Activated CD4-positive, alpha-beta T cell treated with anti-CD3 and anti-CD28 coated beads for 24 hours (primary cell): ENCODE data around the gene PRDX5.

Source experiments
- DNase-seq, 2 donors: peaks; one replicate each; pipeline ENCODE4 v3.0.0-alpha.2; 2020; ENCODE audit warnings: low read depth in 2 of 2

Gene PRDX5

GRCh38 chr11:64347193-64347867 lies 29.4 kb downstream of the PRDX5 start:
- DNase-seq, result no peak

DNA sequence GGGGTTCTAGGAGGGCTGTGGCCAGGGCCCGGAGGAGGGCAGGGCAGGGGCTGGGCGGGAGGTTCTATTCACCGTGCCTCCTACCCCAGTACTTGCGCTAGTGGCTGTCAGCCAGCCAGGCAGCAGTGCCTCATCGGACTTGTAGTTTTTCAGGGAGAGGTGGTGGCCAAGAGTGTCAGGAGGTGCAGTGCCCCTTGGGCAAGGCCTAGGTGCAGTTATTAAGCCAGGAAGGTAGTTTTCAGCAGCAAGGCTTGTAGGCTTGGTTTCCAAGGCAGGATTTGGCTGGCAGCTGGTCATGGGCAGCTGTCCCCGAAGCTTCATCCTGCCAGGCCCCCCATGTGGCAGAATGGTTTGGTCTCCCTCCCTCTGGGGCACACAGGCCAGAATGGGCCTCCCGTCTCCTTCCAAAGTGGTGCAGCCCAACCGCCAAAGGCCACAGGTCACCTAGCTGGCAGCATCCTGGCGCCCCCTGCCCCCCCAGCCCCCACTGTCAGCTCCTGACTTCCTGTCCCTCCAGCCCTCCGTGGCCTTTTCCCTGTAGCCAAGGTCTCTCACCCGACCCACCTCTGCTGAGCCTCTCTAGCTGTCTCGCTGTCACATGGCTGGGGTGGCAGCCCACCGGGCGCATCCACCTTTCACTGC lies 30.6 kb downstream of the PRDX5 start:
- DNase-seq, result no peak

GRCh38 chr11:64349025-64349387 lies 31.1 kb downstream of the PRDX5 start:
- DNase-seq, result no peak

- DNase-seq, result no peak
Observed at GRCh38 chr11:64349404-64349803, 31.5 kb downstream of the PRDX5 start.

- no peak for DNase-seq
Observed at GRCh38 chr11:64351136-64351631, 33.3 kb downstream of the PRDX5 start.

DNA sequence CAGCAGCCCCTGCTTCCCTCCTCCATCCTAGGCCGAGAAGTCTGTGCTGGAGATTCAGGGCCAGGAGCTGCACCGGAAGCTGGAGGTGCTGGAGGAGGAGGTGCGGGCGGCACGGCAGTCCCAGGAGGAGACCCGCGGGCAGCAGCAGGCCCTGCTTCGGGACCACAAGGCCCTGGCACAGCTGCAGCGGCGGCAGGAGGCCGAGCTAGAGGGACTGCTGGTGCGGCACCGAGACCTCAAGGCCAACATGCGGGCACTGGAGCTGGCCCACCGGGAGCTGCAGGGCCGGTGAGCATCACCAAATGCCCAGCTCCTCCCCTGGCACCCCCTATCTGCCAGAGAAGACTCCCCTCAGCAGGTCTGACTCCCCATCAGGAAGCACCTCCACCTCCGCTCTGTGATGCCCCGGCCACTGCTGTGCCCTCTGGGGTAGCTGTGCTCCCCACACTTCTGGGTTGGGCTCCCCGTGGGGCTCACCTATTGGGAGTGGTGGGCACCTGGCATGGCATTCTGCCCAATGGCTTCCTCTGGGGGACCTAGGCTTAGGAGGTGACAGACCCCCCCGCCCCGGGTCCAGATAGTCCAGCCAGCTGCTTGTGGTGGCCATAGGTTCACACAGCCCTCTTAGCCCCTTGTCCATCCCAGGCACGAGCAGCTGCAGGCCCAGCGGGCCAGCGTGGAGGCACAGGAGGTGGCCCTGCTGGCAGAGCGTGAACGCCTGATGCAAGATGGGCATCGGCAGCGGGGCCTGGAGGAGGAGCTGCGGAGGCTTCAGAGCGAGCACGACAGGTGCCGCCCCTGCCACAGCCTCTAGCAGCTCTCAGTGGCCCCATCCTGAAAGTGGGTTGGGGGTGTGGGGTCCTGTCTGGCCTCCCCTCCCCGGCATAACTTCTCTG lies 34.4 kb downstream of the PRDX5 start:
- no peak for DNase-seq

- no peak for DNase-seq
Observed at GRCh38 chr11:64352995-64353714, 35.2 kb downstream of the PRDX5 start.

DNA sequence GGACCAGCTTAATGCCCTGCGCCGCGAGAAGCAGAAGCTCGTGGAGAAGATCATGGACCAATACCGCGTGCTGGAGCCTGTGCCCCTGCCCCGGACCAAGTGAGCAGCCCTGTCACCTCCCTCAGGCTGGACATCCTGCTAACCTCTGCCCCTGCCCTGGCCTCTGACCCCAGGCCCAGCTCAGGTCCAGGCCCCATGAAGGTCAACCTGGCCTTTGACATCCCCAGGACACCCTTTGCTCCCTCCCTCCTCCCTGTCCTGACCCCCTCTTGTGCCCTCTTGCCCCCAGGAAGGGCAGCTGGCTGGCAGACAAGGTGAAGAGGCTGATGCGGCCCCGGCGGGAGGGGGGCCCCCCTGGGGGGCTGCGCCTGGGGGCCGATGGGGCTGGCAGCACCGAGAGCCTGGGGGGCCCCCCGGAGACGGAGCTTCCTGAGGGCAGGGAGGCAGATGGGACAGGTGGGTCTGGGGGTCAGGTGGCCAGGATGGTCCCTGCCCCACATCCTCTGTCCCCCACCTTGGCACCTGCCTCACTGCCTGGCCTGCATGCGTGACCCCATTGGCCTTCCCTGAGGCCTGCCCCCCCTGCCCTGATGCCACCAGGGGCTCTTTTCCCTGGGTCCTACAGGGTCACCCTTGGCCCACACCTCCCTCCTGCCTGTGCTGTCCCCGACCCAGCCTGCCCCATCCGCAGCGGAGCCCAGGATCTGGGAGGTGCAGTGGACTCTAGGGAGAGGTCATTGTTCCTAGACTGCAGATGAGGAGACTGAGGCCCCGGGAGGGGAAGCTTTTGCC lies 36.0 kb downstream of the PRDX5 start:
- DNase-seq, result no peak

- DNase-seq, result no peak
Observed at GRCh38 chr11:64355078-64355940, 37.4 kb downstream of the PRDX5 start.

- DNase-seq, result no peak
Observed at GRCh38 chr11:64356498-64357411, 38.8 kb downstream of the PRDX5 start.

DNA sequence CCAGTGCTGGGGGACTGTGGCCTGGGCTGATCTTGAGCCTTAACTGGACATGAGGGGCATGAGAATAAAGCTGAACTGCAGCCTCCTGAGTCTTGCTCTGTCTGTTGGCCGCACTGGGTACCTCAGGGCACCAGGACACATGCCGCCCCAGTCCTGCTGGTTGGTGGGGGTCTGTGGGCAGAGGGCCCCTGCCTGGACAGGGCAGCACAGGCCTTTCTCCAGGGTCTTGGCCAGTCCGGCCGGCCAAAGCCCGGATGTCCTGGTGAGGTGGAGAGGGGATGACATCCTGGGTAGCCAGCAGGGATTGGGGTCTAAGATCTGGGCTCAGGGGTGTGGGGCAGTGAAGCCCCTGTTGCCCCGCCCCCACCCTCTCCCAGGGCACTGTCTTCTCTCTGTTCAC lies 39.5 kb downstream of the PRDX5 start:
- no peak for DNase-seq

GRCh38 chr11:64357904-64358535 lies 40.1 kb downstream of the PRDX5 start:
- no peak for DNase-seq

DNA sequence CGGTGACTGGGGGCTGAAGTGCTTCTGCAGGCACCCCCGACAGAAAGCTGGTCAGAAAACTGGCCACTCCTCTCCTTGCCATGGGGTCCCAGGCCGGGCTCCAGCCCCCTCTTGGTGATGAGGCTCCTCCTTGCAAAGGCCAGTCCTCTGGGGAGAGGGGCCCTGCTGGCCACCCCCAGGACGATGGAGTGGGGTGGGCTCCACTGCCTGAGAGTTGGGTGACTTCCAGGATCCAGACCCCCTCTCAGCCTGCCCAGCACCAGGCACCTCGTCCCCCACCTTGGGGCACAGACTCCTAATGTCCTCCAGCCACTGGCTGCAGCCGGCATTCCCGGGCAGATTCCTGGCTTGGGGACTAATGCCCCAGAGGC lies 40.6 kb downstream of the PRDX5 start:
- DNase-seq, result no peak

DNA sequence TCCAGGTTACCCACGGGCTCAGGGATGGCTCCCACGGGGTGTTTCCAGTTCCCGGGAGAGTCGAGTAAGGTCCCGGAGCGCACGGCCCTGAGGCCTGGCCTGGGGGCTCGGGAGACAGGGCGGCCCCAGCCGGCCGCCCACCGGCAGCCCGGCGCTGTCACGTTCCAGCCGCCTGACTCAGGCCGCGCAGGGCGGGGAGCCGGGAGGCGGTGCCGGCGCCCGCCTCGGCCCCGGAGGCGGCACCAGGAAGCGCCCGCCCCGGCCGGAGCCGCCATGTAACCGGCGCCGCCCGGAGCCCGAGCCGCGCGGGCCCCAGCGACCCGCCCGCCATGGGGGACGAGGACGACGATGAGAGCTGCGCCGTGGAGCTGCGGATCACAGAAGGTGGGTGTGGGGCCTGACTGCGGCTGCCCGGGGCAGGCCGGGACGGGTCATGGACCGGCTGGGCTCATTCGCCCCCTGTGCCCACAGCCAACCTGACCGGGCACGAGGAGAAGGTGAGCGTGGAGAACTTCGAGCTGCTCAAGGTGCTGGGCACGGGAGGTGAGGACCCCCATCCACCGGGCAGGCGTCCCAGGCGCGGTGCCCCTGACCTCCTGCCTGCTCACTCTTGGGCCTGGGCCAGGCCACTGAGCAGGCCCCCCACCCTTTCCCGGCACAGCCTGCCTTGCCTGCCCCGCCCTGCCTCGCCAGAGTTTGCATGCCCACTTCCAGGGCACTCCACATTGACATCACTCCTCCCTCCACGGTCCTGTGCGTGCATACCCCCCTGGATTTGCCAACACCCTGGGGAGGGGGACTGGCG lies 41.2 kb downstream of the PRDX5 start, which contains the start of gene RPS6KA4:
Gene RPS6KA4 (plus strand): TSS at position 256 of the 805 bp plus-strand sequence. CDS start 74 bp downstream, at position 330.
- DNase-seq, result peak in 1 of 2 donors; percentile 40

DNA sequence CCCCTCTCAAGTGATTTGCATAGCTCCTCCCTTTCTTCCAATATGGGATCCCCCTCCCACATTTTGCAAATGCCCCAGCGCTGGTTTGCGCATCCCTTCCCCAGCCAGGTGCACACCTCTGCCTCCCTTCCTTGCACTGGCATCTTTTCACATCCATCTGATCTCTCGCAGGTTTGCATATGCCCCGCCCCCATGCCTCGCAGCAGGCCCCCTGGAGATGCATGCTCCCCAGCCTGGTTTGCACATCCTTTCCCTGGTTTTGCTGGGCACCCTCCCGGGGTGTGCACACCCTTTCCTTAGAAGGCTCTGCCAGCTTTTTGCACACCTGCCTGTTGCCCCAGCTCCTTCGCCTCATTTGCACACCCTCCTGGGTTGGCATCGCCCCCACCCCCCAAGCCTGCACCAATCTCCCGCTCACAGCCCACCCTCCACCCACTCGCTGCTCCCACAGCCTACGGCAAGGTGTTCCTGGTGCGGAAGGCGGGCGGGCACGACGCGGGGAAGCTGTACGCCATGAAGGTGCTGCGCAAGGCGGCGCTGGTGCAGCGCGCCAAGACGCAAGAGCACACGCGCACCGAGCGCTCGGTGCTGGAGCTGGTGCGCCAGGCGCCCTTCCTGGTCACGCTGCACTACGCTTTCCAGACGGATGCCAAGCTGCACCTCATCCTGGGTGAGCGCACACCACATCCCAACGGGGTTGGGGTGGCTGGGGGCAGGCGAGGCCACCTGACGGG lies 42.0 kb downstream of the PRDX5 start:
- DNase-seq, result no peak

DNA sequence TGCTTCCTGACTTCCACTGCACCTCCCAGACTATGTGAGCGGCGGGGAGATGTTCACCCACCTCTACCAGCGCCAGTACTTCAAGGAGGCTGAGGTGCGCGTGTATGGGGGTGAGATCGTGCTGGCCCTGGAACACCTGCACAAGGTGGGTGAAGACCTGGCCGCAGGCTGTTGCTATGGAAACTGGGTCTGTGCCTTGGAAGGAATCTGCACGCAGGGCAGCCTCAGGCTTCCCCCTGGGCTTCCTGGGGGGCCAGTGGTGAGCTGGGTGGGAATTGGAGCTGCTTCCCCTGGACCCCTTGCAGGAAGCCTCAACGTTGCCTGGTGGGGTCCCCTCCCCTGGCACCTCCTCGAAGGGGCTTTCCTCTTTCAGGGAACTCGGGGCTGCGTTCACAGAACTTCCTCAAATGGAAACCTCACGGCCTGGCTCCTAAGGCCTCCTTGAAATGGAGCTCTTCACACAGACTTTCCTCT lies 42.6 kb downstream of the PRDX5 start:
- DNase-seq, result no peak

- DNase-seq, result no peak
Observed at GRCh38 chr11:64361659-64362058, 43.7 kb downstream of the PRDX5 start.
